Measurements from ENCODE around the gene HABP4. TPM values are rescaled to one million over a fixed set of nuclear protein-coding genes. Genes with fewer than 3 reads are reported as not detected.

The HABP4 gene
- total RNA-seq, 1 donor from 2014 or later: 10.4 TPM

DNA sequence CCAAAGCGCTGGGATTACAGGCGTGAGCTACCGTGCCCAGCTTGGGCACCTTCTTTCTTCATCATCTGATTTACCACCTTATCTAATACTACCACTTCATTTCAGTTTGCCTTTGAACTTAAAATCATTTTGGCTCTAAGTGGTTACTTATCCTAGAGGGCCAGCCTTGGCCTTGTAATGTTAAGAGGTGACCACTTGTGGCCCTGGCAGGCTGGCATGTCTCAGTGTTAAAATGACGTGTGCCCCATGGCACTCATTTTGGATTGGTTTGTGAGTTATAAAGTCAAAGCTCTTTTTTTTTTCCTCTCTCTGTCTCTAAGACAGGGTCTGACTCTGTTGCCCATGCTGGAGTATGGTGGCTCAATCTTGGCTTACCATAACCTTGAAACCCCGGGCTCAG, 17.8 kb downstream of the HABP4 start:
- no peak for DNase-seq (ENCODE audit: extremely low read depth, low read depth, low spot score)

DNA sequence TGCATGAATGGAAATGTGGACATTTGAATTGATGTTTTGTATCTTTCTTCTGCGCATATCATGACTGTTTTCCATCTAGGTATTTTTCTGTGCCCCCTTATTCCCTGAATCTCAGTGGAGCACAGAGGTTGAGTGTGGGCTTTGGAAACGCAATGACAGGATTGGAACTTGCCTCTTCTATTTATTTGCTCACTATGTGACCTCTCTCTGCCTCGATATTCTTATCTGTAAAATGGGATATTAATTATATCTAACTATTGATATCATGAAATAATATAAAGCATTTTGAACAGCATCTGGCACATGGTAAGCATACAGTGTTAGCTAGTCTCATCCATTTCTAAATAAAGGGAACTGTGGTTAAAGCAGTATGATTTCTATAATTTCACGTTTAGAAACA, 26.0 kb downstream of the HABP4 start:
- no peak for DNase-seq (ENCODE audit: extremely low read depth, low read depth, low spot score)

DNA sequence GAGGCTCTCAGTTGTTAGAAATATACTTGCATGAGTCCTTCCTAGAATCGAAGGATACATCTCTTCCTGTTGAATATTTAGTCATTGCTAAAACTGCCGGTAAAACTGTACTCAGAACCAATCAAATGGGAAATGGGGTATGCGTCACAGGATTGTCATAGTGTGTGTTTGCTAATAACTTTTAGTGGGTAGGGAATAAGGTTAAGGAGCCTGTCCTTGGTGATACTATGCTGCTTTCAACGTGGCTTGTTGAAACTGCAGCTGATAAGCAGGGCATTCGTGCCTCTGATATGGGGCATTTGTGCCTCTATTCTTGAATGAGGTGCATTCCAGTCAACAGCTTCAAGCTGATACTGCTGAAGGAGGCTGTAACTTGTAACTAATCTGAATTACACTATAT, 26.6 kb downstream of the HABP4 start:
- DNase-seq (ENCODE audit: extremely low read depth, low read depth, low spot score): peak; percentile 39

DNA sequence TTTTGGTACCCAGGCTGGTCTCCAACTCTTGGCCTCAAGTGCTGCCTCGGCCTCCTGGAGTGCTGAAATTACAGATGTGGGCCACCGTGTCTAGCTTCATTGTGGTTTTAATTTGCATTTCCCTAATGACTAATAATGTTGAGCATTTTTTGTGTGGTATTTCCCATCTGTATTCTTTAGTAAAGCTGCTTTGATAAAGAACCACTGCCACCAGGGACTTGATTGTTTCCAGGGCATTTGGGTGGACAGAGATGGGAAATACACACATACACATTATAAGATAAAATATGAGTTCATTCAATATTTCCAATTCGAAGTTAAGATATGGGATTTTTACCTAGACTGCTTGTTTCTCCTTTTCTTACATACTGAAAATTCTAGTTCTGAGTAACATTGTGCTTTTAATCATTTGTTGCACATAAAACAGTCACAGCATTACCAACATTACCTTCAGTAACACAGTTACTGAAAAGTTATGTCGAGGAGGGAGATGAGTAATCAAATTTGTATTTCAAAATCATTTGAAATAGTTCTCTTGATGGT, 28.9 kb downstream of the HABP4 start:
- DNase-seq (ENCODE audit: extremely low read depth, low read depth, low spot score): no peak

DNA sequence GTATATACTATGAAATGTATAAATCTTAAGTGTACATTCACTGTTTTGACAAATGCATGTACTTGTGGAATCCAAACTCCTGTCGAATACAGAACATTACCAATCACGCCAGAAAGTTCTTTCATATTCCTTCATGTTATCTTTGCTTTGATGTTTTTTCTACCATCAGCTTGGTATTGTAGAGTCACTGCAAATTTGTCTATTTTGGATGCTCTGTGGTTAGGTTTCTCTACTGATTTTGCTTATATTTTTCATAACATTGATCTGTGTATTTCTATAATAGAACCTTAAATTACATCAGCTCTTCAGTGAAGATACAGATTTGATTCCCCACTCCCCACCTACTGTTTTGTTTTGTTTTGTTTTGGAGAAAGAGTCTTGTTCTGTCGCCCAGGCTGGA, 30.8 kb downstream of the HABP4 start:
- DNase-seq (ENCODE audit: extremely low read depth, low read depth, low spot score): no peak

DNA sequence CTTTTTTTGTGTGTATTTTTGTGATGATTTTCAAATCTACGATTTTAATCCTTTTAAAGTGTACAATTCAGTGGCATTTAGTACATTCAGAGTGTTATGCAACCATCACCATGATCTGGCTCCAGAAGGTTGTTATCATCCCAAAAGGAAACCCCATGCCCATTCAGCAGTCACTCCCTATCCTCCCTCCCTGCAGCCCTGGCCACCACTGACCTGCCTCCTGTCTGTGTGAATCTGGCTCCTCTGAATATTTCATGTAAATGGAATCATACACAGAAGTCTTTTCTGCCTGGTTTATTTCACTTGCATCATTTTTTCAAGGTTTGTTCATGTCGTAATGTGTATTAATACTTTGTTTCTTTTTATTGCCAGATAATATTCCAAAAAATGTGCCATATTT, 32.5 kb downstream of the HABP4 start:
- no peak for DNase-seq (ENCODE audit: extremely low read depth, low read depth, low spot score)

DNA sequence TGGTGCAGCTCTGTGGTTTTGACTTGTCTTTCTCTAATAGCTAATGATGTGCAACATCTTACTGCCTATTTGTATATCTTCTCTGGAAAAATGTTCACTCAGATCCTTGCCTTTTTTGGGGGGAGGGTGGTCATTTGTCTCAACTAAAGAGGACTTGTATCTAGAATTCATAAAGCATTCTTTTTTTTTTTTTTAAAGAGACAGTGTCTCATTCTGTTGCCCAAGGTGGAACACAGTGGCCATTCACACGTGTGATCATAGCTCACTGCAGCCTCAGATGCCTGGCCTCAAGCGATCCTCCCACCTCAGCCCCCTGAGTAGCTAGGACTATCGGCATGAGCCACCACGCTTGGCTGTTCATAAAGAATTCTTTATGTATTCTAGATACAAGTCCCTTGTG, 33.2 kb downstream of the HABP4 start:
- no peak for DNase-seq (ENCODE audit: extremely low read depth, low read depth, low spot score)

DNA sequence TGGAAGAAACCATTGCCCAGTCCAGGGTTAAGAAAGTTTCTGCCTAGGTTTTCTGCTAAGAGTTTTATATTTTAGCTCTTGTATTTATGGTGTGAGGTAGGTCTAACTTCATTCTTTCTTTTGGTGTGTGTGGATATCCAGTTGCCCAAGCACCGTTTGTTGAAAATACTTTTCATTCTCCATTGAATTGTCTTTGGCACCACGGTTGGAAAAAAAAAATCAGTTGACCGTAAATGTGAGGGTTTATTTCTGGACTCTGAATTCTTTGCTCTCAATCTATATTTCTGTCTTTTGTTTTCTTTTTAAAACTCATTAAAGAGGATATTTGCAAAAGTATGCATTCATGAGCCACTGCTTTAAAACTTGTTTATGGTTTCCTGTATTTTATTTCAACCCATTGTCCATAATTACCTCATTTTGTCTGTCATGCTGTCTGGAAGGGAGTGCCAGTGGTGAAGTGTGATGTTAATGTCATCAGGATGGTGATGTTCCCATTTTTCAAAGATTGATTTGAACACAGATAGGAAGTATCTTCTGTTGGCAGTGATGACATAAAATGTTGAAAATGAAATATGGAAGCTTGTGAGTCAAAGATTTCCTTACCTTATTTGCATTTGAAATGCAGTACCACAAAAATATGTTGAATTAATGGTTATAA, 33.9 kb downstream of the HABP4 start:
- DNase-seq (ENCODE audit: extremely low read depth, low read depth, low spot score): no peak

DNA sequence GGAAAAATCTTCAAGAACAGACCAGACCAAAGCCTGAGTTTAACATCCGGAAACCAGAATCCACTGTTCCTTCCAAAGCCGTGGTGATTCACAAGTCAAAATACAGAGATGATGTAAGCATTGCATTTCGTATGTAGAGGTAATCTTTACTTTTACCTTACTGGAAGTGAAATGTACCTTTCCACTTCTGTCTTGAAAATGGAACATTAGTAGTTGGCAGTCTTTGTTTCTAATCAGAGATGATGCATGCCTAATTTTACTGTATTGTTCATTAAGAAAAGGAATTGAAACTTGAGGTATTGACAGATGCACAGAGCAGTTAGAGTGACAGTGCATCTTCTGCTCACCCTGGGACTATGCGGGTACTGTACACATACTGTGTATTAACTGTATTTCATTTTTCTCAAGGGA, 34.6 kb downstream of the HABP4 start:
- no peak for DNase-seq (ENCODE audit: extremely low read depth, low read depth, low spot score)

DNA sequence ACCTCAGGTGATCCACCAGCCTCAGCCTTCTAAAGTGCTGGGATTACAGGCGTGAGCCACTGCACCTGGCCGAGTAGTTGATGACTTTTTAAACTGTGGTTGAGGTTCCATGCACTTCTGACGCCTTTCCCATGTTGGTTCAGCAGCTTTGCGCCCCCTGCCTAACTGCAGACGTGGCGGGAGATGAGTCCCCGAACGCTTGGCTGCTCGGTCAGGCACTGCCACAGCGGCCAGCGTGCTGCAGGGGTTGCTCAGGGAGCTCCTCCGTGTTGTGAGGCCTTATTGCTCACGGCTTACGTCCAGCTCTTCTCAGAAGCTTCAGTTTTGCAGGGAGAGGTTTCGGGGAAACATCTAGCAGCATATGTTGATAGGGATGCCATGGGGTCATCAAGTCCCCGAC, 35.3 kb downstream of the HABP4 start:
- no peak for DNase-seq (ENCODE audit: extremely low read depth, low read depth, low spot score)

DNA sequence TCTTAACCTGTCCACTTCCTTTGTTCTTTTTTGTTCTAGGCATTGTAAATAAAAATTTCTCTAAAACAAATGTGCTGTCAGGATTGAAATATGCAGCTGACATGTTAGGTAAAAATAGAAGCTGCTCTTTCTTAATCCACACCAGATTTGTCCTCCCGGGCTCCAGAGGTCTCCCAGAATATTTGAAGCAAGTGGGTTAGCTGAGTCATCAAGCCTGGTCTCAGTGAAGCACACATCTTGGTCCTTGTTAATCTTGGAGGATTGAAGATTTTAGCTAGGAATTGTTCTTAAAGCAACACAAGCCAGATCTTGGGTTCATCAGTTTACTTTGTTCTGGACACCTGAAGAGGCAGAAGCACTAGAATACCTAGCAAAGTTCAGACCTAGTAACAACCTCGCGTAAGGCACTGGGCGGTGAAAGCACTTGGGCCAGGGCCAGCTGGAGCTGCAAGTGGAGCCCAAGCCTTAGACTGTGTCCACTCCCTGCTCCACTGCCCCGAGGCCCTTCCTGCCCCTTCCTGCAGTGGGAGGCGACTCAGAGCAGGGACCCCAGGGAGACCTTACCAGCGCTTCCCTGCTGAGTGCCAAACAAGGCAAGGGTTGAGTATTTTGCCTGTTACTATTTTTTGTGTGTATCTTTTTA, 36.5 kb downstream of the HABP4 start:
- no peak for DNase-seq (ENCODE audit: extremely low read depth, low read depth, low spot score)

DNA sequence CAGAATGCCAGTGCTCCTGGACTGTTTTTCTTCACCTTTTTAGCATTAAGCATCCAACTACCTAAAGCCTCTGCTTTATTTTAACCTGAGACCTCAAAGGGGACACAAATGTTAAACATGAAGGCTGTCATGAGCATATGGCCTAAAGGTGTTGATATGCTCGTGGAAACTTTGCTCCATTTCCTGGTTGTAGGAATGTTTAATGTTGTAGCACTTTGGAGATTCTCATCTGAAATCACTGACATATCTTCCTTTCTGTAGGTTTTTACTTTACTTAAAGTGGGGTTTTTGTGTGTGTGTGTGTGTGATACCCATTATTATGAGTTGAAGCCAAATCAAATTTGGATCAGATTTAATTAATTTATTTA, 37.0 kb downstream of the HABP4 start:
- no peak for DNase-seq (ENCODE audit: extremely low read depth, low read depth, low spot score)

DNA sequence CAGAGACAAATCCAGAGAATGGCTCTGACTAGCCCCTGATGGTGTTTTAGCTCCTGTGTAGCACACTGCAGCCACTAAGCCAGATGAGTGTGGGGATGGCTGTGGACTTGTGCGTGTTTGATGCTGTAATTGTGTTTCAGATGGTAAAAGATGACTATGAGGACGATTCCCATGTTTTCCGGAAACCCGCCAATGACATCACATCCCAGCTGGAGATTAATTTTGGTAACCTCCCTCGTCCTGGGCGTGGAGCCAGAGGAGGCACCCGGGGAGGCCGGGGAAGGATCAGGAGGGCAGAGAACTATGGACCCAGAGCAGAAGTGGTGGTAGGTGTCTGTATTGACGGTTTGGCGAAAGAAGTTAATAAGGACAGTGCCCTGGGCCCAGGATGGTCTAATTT, 38.0 kb downstream of the HABP4 start:
- no peak for DNase-seq (ENCODE audit: extremely low read depth, low read depth, low spot score)

DNA sequence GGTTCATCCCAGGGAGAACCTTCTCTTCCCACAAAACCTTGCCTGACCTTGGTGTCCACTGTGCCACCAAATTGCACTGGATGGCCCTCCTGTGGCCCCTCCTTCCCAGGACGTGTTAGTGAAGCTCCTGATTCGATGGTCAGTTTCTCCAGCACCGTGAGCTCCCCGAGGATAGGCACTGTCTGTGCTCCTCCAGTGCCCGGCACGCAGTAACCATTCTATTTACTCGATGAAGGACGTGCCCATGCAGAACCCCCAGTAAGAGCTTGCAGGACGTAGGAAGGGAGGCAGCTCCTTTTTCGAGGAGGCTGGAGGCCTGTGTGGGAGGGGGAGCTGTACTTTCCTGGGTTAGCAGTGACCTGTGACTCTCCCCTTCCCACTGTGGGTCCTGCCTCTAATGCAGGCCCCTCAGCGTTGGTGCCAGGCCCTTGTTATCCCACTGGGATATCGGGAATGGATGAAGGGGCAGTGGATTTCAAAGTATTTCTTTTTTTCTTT, 39.6 kb downstream of the HABP4 start:
- DNase-seq (ENCODE audit: extremely low read depth, low read depth, low spot score): no peak

DNA sequence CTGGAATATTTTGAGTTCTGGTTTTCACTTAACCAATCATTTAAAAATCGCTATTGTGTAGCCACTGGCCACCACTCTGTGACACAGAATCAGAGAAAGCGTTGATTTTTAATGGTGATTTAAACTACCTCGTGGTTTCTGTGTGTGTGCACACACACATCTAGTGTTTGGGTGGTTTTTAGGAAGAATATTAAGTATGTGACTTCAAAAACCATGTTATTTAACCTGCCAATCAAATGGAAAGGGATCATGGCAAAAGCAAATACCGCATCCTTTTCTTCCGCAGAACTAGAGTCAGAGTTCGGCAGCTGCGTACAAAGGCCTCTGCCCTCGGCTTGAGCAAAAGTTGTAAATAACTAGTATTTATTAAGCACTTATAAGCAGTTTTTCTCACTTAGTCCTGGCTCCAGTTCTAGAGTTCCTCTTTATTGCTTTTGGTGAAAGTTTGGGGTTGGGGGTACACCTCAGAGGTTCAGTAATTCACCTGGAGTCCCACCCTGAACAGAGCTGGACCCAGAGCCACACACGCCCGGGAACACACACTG, 40.6 kb downstream of the HABP4 start:
- no peak for DNase-seq (ENCODE audit: extremely low read depth, low read depth, low spot score)

DNA sequence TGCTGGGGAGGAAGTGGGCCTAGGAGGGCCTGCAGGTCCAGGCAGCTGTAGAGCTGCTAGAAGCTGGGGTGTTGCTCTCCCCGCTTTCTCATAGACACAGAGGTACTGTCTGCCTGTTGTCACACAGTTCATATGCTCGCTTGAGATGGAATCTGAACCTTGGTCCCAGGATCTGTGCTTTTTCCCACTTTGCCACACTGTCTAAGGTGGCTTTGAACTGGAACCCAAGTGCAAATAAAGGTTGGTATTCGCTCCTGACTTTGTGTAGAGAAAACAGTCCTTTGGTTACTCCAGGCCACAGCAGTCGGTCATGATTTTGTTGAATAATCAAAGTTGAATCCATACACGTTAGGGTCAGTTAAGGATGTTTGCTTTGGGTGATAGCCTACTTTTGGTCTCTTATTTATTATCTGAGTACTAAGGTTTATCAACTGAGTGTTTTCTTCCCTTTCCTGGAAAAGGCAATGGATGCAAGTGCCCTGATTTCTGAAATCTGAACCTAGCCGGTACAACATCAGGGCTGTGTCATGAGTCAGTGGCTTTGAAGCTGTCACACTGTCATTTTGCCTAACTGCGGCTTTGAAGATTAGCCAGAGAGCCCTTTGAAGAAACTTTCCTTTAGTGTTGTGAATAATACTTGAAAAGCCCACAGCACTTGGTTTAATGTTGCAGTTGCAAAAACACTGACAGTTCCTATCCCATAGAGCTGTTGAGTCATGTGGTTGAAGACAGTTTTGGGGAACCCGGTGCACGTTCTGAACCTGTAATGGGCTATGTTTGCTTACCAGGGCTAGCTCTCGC, 41.3 kb downstream of the HABP4 start:
- no peak for DNase-seq (ENCODE audit: extremely low read depth, low read depth, low spot score)

DNA sequence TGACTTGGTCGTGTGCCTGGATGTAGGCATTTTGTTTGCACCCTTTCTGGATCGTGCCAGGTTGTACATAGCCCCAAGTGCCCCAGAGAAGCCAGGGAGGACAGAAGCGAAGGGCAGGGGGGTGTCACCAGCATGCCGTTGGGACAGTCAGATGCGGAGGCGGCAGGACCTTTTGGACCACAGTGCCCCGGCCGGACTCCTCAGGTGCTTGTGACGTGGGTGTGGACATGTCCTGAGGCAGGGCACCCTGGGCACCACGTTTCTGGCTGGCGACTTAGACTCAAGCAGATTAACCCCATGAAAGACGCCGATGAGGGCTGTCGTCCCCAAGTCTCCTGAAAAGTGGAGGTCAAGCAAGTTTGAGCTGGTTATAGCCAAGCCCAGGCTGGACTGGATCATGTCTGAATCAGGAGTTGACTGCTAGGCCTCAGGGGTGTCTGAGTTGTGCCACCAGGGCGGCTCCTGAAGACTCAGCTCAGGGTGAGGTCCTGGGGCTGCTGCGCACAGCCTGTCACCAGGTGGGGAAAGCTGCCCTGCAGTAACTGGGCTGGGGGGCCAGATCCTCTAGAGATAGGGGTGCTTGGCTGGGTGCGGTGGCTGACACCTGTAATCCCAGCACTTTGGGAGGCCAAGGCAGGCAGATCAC, 42.0 kb downstream of the HABP4 start:
- no peak for DNase-seq (ENCODE audit: extremely low read depth, low read depth, low spot score)

DNA sequence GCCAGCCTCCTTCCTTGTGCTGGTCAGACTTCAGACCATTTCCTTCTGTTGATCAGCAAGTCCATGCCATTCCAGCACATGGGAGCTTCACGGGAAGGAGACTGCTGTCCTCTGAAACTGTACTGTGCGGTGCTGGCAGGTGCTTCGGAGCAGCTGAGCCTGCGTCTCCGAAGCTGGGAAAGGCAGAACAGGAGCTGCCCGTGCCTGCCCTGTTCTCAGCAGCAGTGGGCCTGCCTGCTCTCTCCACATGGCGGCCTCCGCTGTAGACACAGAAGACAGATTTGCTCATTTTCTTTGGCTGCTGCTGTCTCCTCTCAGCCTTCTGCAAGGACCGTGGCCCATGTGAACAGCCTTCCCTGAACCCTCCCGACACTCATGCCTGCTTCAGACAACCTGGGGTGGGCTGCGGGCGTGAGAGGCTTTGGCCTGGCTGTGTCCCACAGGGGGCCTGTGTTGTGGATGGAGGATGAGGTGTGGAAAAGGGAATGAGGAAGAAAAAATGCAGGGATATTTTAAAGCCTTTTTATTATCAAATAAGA, 43.1 kb downstream of the HABP4 start:
- no peak for DNase-seq (ENCODE audit: extremely low read depth, low read depth, low spot score)

DNA sequence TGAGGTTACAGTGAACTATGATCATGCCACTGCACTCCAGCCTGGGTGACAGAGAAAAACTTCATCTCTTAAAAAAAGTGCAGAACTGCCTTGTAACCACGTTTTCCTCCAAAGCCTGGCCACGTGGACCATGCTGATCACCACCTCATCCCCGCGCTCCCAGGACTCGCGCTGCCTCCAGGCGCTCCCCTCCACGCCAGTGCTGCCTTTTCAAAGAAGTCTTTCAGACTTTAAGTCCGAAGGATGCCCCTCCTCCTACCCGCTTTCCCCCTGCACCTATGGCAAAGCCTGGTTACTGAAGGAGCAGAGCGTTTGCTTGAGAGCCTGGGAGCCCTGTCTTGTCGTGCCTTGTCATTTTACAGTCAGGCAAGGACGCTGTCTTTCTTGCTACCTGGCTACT, 43.8 kb downstream of the HABP4 start:
- no peak for DNase-seq (ENCODE audit: extremely low read depth, low read depth, low spot score)

DNA sequence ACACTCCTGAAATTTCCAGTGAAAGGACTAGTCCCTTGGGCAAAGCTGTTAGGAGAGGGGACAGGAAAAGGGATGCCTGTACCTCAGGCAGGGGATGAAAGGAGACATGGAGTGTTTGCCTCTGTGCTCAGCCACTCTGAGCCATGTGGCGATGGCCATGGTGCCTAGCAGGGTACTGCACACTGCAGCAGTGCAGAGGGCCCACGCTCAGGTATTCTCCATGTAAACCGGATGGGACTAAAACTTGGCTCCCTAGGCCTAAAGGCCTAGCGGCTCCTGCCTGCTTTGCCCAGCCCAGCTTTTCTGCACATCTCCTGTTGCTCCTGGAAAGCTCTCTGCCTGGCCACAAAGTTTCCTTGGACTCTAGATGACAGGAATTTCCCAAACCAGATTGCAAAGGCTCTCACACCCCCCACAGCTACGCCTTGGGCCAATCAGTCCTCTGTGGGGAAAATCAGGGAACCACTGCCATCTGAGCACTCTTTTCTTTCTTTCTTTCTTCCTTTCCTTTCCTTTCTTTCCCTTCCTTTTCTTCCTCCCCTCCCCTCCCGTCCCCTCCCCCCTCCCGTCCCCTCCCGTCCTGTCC, 44.3 kb downstream of the HABP4 start:
- DNase-seq (ENCODE audit: extremely low read depth, low read depth, low spot score): no peak
